Measurements from ENCODE around the gene C17orf78. TPM values are rescaled to one million over a fixed set of nuclear protein-coding genes. Genes with fewer than 3 reads are reported as not detected.

Gene C17orf78
- total and polyA plus RNA-seq, 2 of the 13 experiments (the other 11 are each of a cell fraction or from before 2014, with no cell fraction given) = not detected

DNA sequence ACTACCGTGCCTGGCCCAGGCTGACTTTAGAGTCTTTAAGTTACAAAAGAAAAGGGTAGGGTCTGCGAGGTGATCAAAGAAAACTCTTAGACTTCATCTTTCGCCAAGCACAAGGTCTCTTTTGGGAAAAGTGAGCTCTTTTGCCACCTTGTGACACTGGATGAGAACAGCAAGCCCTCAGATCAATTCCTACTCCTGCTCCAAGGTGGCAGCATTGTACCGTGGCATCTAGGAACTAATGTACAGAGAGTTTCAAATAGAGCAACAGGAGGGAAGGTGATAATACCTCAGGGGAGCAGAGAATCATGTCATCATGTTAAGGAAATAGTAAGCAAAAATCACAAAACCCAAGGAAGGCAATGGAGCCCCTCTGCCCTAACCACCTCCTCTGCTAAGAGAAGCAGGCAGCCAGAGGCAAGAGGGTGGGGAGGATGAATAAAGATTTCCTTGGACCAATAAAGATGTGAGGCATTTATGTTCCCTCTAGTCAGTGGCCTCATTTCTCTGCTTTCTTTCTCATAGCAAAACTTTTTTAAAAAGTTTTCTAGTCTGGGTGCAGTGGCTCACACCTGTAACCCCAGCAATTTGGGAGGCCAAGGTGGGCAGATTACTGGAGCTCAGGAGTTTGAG lies 2.1 kb upstream of the C17orf78 start (continued):
- TF ChIP-seq, protein P1, sequence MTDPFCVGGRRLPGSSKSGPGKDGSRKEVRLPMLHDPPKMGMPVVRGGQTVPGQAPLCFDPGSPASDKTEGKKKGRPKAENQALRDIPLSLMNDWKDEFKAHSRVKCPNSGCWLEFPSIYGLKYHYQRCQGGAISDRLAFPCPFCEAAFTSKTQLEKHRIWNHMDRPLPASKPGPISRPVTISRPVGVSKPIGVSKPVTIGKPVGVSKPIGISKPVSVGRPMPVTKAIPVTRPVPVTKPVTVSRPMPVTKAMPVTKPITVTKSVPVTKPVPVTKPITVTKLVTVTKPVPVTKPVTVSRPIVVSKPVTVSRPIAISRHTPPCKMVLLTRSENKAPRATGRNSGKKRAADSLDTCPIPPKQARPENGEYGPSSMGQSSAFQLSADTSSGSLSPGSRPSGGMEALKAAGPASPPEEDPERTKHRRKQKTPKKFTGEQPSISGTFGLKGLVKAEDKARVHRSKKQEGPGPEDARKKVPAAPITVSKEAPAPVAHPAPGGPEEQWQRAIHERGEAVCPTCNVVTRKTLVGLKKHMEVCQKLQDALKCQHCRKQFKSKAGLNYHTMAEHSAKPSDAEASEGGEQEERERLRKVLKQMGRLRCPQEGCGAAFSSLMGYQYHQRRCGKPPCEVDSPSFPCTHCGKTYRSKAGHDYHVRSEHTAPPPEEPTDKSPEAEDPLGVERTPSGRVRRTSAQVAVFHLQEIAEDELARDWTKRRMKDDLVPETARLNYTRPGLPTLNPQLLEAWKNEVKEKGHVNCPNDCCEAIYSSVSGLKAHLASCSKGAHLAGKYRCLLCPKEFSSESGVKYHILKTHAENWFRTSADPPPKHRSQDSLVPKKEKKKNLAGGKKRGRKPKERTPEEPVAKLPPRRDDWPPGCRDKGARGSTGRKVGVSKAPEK (CRISPR knock-in tag; IDR thresholded peaks at IDR 0.05; ENCODE audit: borderline replicate concordance) = no peak
- TF ChIP-seq AFF4 (CRISPR knock-in tag; IDR thresholded peaks at IDR 0.05) (no peak), IKZF4 (CRISPR knock-in tag; IDR thresholded peaks at IDR 0.05; ENCODE audit: borderline replicate concordance, low read depth, not compliant biosample characterization) (no peak), RAD51 (IDR thresholded peaks at IDR 0.05; ENCODE audit: borderline replicate concordance) (no peak), AKNA (CRISPR knock-in tag; IDR thresholded peaks at IDR 0.05; ENCODE audit: borderline replicate concordance) (no peak), ZBTB1 (CRISPR knock-in tag; IDR thresholded peaks at IDR 0.05; ENCODE audit: borderline replicate concordance) (no peak), ZNF274 (CRISPR knock-in tag; IDR thresholded peaks at IDR 0.05) (no peak), ZSCAN5A (CRISPR knock-in tag; IDR thresholded peaks at IDR 0.05; ENCODE audit: borderline replicate concordance) (no peak), SOX5 (CRISPR knock-in tag; IDR thresholded peaks at IDR 0.05; ENCODE audit: borderline replicate concordance) (no peak), BRD4 (CRISPR knock-in tag; IDR thresholded peaks at IDR 0.05) (no peak), RNF2 (conservative IDR thresholded peaks at IDR 0.05; ENCODE audit: low read depth) (no peak), RCOR2 (CRISPR knock-in tag; IDR thresholded peaks at IDR 0.05) (no peak)
